Neural cell (in vitro differentiated cells): ENCODE measurements around the gene LCE2D.

Source experiments
- CTCF ChIP-seq: fragments of 450-650 bp; IDR thresholded peaks from 2 replicates; pipeline ENCODE4 v1.5.1; 2014; ENCODE audit warnings: antibody characterized with exemption, mild to moderate bottlenecking, moderate library complexity; ENCODE audit not compliant: poor library complexity, severe bottlenecking
- EP300 ChIP-seq: fragments of 450-650 bp; conservative IDR thresholded peaks from 2 replicates; pipeline ENCODE4 v1.6.1; 2014; ENCODE audit warnings: antibody characterized with exemption, mild to moderate bottlenecking, moderate library complexity; ENCODE audit not compliant: poor library complexity, severe bottlenecking
- EZH2 ChIP-seq: fragments of 200-600, 300-800 bp; shearing (Covaris generic), sonication (generic); IDR thresholded peaks from 2 replicates; pipeline ENCODE4 v1.6.1; 2014; ENCODE audit warnings: antibody characterized with exemption, low read length, borderline replicate concordance, mild to moderate bottlenecking; ENCODE audit not compliant: insufficient read depth, poor library complexity, severe bottlenecking
- POLR2AphosphoS5 ChIP-seq: IDR thresholded peaks from 2 replicates; pipeline ENCODE4 v1.6.1; 2012
- RAD21 ChIP-seq: fragments of 450-650 bp; conservative IDR thresholded peaks from 2 replicates; pipeline ENCODE4 v1.6.1; 2014; ENCODE audit warnings: antibody characterized with exemption, mild to moderate bottlenecking, moderate library complexity
- REST ChIP-seq: IDR thresholded peaks from 2 replicates; pipeline ENCODE4 v1.6.1; 2012; ENCODE audit warnings: borderline replicate concordance

DNA sequence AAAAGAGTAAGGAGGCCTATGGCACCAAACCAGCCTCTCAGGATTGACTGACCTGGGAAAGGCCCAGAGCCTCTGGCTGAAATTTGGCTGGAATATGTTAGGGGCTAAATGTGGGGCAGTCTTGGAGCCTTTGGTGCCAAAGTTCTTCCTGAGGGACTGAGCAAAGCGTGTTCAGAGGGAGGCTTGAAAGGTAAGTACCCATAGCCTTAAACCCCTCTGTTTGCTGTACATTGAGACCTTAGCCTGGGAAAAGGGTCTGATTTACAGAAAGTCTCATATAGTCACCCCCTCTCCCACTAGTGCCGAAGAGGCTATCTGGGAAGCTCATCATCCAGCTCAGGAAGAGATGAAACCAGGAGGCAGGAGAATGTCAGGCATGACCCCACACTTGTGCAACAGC, 44.7 kb downstream of the LCE2D start, which contains the start of gene LCE4A:
- no peak for TF ChIP-seq EZH2
- no peak for TF ChIP-seq EP300
- no peak for TF ChIP-seq RAD21
- no peak for TF ChIP-seq CTCF
- TF ChIP-seq REST, result no peak
- TF ChIP-seq POLR2AphosphoS5, result no peak
